Occipital lobe (tissue), 2 donors: ENCODE data around the gene ALDH1A1. TPM values are rescaled to one million over a fixed set of nuclear protein-coding genes. Genes with fewer than 3 reads are reported as not detected.

ENCODE experiments used
- DNase-seq: peaks from one replicate; lab custom pipeline; 2025; lab: John Stamatoyannopoulos, UW
- total RNA-seq: library from RNA; depleted of rRNA; stranded (reverse); fragments of >200 nt; gene quantifications from one replicate; pipeline ENCODE4 v1.2.3, GENCODE V29; 2014

ALDH1A1 gene
- total RNA-seq, 1 donor from 2014 or later = 1.4 TPM

GRCh38 chr9:72856972-72857623 lies 95.8 kb downstream of the ALDH1A1 start:
- no peak for DNase-seq

GRCh38 chr9:72855890-72856523 lies 96.8 kb downstream of the ALDH1A1 start:
- DNase-seq = no peak

- DNase-seq = no peak
Measured at GRCh38 chr9:72855321-72855720, 97.5 kb downstream of the ALDH1A1 start.

Other genes starting within 250 kb of the ALDH1A1 start
- 27.0 TPM for gene ANXA1, start 198.8 kb upstream of the ALDH1A1 start, total RNA-seq